Mammary microvascular endothelial cell (primary cell): ENCODE results near the gene RNF207. TPM values are rescaled to one million over a fixed set of nuclear protein-coding genes. Genes with fewer than 3 reads are reported as not detected.

Experiments
- total RNA-seq: library from RNA; depleted of rRNA; stranded (reverse); fragments of >200 nt; gene quantifications from 2 replicates; pipeline ENCODE4 v1.2.3, GENCODE V29; 2015

The RNF207 gene
- 14.6 and 24.4 TPM in 2 replicates for total RNA-seq

GRCh38 chr1:6205849-6206519 is at the start of gene RNF207:
Gene RNF207, plus strand, starts transcription at chr1:6206119. Its CDS starts 417 bp downstream, at chr1:6206536.

GRCh38 chr1:6180268-6180706 is 25.6 kb upstream of the RNF207 start, which contains the start of gene CHD5:
Gene CHD5, minus strand, starts transcription at chr1:6180321. Its CDS starts 298 bp downstream, at chr1:6180023.

GRCh38 chr1:6199298-6200187 is 6.4 kb upstream of the RNF207 start, which contains the start of gene RPL22:
Gene RPL22, minus strand, starts transcription at chr1:6199595. Its CDS starts 22 bp downstream, at chr1:6199573.

GRCh38 chr1:6243993-6244392 is 38.1 kb downstream of the RNF207 start, which contains the start of gene HES3:
Gene HES3, plus strand, starts transcription at chr1:6244179. Its CDS starts 187 bp downstream, at chr1:6244366.

GRCh38 chr1:6260961-6261614 is 55.2 kb downstream of the RNF207 start, which contains the start of gene GPR153:
Gene GPR153, minus strand, starts transcription at chr1:6261098. Its CDS starts 6,193 bp downstream, at chr1:6254905.

Other genes starting within 250 kb of the RNF207 start
- 3.3 and 4.9 TPM in 2 replicates for gene NPHP4, start 213.7 kb upstream of the RNF207 start, total RNA-seq
- gene KCNAB2, start 160.2 kb upstream of the RNF207 start, total RNA-seq: 0.53 and 0.69 TPM in 2 replicates
- not detected in 2 replicates for gene CHD5, start 25.8 kb upstream of the RNF207 start, total RNA-seq
- gene RPL22, start 6.5 kb upstream of the RNF207 start, total RNA-seq: 124 and 140 TPM in 2 replicates
- gene ICMT, start 29.8 kb downstream of the RNF207 start, total RNA-seq: 84.4 and 89.4 TPM in 2 replicates
- gene HES3, start 38.1 kb downstream of the RNF207 start, total RNA-seq: not detected in 2 replicates
- 0.73 and 0.94 TPM in 2 replicates for gene GPR153, start 55.0 kb downstream of the RNF207 start, total RNA-seq
- 124 and 147 TPM in 2 replicates for gene ACOT7, start 187.6 kb downstream of the RNF207 start, total RNA-seq
- gene HES2, start 213.8 kb downstream of the RNF207 start, total RNA-seq: 31.5 and 32.2 TPM in 2 replicates
- gene ESPN, start 218.7 kb downstream of the RNF207 start, total RNA-seq: 0.67 and 1.1 TPM in 2 replicates